Caki2 (cell line): Measurements from ENCODE around the gene ZBTB7A. TPM values are rescaled to one million over a fixed set of nuclear protein-coding genes. Genes with fewer than 3 reads are reported as not detected.

ENCODE experiments used
- DNase-seq: peaks from one replicate; pipeline ENCODE4 v3.0.0-alpha.2; 2015; ENCODE audit warnings: low read depth
- in situ Hi-C: cut with HindIII; loops from 2 replicates; pipeline ENCODE4 v1.10.0; 2016; ENCODE audit warnings: low sequenced_read_pairs, low pct_unique_long_range_greater_than_20kb, mixed read lengths
- total RNA-seq: library from RNA; depleted of rRNA; stranded (reverse); fragments of >200 nt; shearing (Covaris generic); gene quantifications from 2 replicates; pipeline ENCODE4 v1.2.3, GENCODE V29; 2014; ENCODE audit warnings: low replicate concordance

The ZBTB7A gene
- total RNA-seq, 1 experiment from 2014 or later, result 19.6 TPM

- in situ Hi-C loops, result no loop called here
These were observed 20.9 kb downstream of the ZBTB7A start for GRCh38 chr19:4045597-4046361.

GRCh38 chr19:4044990-4045465, 21.7 kb downstream of the ZBTB7A start:
- in situ Hi-C loops, result no loop called here

More at GRCh38 chr19:4045597-4046361, 20.9 kb downstream of the ZBTB7A start:
- DNase-seq, result no peak

GRCh38 chr19:4043966-4044715, 22.6 kb downstream of the ZBTB7A start:
- DNase-seq, result no peak
- in situ Hi-C loops, result no loop called here

More at GRCh38 chr19:4044990-4045465, 21.7 kb downstream of the ZBTB7A start:
- no peak for DNase-seq

GRCh38 chr19:4043401-4043800, 23.3 kb downstream of the ZBTB7A start:
- no peak for DNase-seq
- in situ Hi-C loops, result no loop called here

- in situ Hi-C loops, result no loop called here
- no peak for DNase-seq
These were observed 24.0 kb downstream of the ZBTB7A start for GRCh38 chr19:4042731-4043082.

GRCh38 chr19:4042064-4042730, 24.5 kb downstream of the ZBTB7A start:
- DNase-seq, result no peak

GRCh38 chr19:4038661-4039423, 27.9 kb downstream of the ZBTB7A start:
- in situ Hi-C loops, result no loop called here
- no peak for DNase-seq

More at GRCh38 chr19:4042064-4042730, 24.5 kb downstream of the ZBTB7A start:
- in situ Hi-C loops, result no loop called here

- no peak for DNase-seq
- in situ Hi-C loops, result no loop called here
These were observed 28.6 kb downstream of the ZBTB7A start for GRCh38 chr19:4038057-4038456.

GRCh38 chr19:4037301-4037949, 29.3 kb downstream of the ZBTB7A start:
- in situ Hi-C loops, result no loop called here
- DNase-seq, result no peak

- no peak for DNase-seq
- in situ Hi-C loops, result no loop called here
These were observed 30.0 kb downstream of the ZBTB7A start for GRCh38 chr19:4036576-4037300.

GRCh38 chr19:4035582-4035981, 31.1 kb downstream of the ZBTB7A start:
- in situ Hi-C loops, result no loop called here

GRCh38 chr19:4035018-4035566, 31.6 kb downstream of the ZBTB7A start:
- DNase-seq, result no peak
- in situ Hi-C loops, result no loop called here

More at GRCh38 chr19:4035582-4035981, 31.1 kb downstream of the ZBTB7A start:
- no peak for DNase-seq

GRCh38 chr19:4034048-4035017, 32.4 kb downstream of the ZBTB7A start:
- DNase-seq, result no peak
- in situ Hi-C loops, result no loop called here

- no peak for DNase-seq
- in situ Hi-C loops, result no loop called here
These were observed 33.4 kb downstream of the ZBTB7A start for GRCh38 chr19:4033028-4033956.

- in situ Hi-C loops, result no loop called here
- no peak for DNase-seq
These were observed 34.3 kb downstream of the ZBTB7A start for GRCh38 chr19:4032436-4032835.
